Measurements from ENCODE around the gene ERBB2. TPM values are rescaled to one million over a fixed set of nuclear protein-coding genes. Genes with fewer than 3 reads are reported as not detected.

The ERBB2 gene
- total and polyA plus RNA-seq, 2 of the 8 experiments (the other 6 are each of a cell fraction or from before 2014, with no cell fraction given) = 183 to 394 TPM

GRCh38 chr17:39722104-39722503 is 22.2 kb downstream of the ERBB2 start:
- H4K91ac ChIP-seq (replicated peaks; ENCODE audit: insufficient read length, low read length) = no peak overlapping the region
- no peak overlapping the region for H3K4me3 ChIP-seq (ENCODE audit: extremely low read depth in 1 of 4, insufficient read depth in 2 of 4, low read depth in 3 of 4, low read length in 4 of 4)
- no peak overlapping the region for H4K8ac ChIP-seq (ENCODE audit: extremely low read depth, insufficient read depth, low read length)
- H3K23me2 ChIP-seq (ENCODE audit: low read depth, low read length) = no peaks in the 10 kb centered on the region
- no peaks in the 10 kb centered on the region for H3K79me2 ChIP-seq (ENCODE audit: control insufficient read depth in 1 of 2, insufficient read depth in 2 of 2, low read length in 2 of 2)
- no peak overlapping the region for H3K18ac ChIP-seq (ENCODE audit: extremely low read depth, low read length)
- no peak overlapping the region for H2BK120ac ChIP-seq (replicated peaks; ENCODE audit: low read depth, low read length)
- H3K14ac ChIP-seq (ENCODE audit: insufficient read length) = no peak overlapping the region
- H4K5ac ChIP-seq (ENCODE audit: insufficient read length, low read depth, low read length) = no peak overlapping the region
- no peak overlapping the region for H2BK12ac ChIP-seq (ENCODE audit: low read depth, low read length)
- POLR2A ChIA-PET (ENCODE audit: partially characterized antibody) = interaction anchor here (0.8 to 1.8 kb wide), 6 partner anchors 12 to 45 kb away, joined by 3 to 6 read pairs (median 3); no protein-coding TSS in a partner anchor
- H3K79me1 ChIP-seq (ENCODE audit: low read depth, low read length) = peaks cover 2% of the 10 kb centered on the region
- no peak overlapping the region for H3K9ac ChIP-seq (replicated peaks in 1 of 4; ENCODE audit: extremely low read depth in 1 of 4, low read depth in 3 of 4, low read length in 3 of 4)
- DNase-seq (ENCODE audit: low read depth in 1 of 2, low spot score in 2 of 2) = no peak
- no peak overlapping the region for H2BK5ac ChIP-seq (ENCODE audit: low read depth, low read length)
- H2BK15ac ChIP-seq (ENCODE audit: low read length) = no peak overlapping the region
- no peak overlapping the region for H3K27ac ChIP-seq (ENCODE audit: low read depth, low read length)
- TF ChIP-seq KDM1A (IDR thresholded peaks at IDR 0.05; ENCODE audit: borderline replicate concordance, low read length) = peak; percentile 73
- no peak for TF ChIP-seq CHD2 (IDR thresholded peaks at IDR 0.05; ENCODE audit: low read length)
- no peak overlapping the region for H3K4me2 ChIP-seq (ENCODE audit: insufficient read depth in 1 of 2, low read depth in 2 of 2, low read length in 2 of 2)
- no peaks in the 10 kb centered on the region for H3K9me3 ChIP-seq (ENCODE audit: insufficient read depth in 2 of 2, low read depth in 1 of 2, low read length in 1 of 2)
- H3K23ac ChIP-seq (ENCODE audit: insufficient read length) = no peak overlapping the region
- no peak for FAIRE-seq
- H2AFZ ChIP-seq (ENCODE audit: low read length) = no peak overlapping the region
- H3K4me1 ChIP-seq (replicated peaks in 1 of 4; ENCODE audit: control insufficient read depth in 3 of 4, insufficient read depth in 4 of 4, low read length in 3 of 4) = peaks cover 0 to 7% (median 4%) of the 10 kb centered on the region in 4 experiments; a peak in 6 of 7 replicates
- 91% methylated on average over 4 of the region's 6 CpGs; no CpG with 5 or more reads in 1 of the 2 experiments for WGBS, 2 experiments (ENCODE audit: extremely low coverage in 1 of 2, insufficient coverage in 1 of 2, insufficient read length in 1 of 2, insufficient replicate concordance in 2 of 2, low coverage in 1 of 2, low lambda C conversion rate in 2 of 2, missing lambda C conversion rate in 1 of 2)
- no peak overlapping the region for H3K56ac ChIP-seq (replicated peaks; ENCODE audit: insufficient read length, low read depth, low read length)
- no peaks in the 10 kb centered on the region for H3K27me3 ChIP-seq (replicated peaks in 1 of 4; ENCODE audit: control insufficient read depth in 3 of 4, extremely low read depth in 1 of 4, insufficient read depth in 3 of 4, low read length in 3 of 4)
- CTCF ChIA-PET (ENCODE audit: partially characterized antibody) = interaction anchor here (0.6 to 1.2 kb wide), 4 partner anchors 9 to 100 kb away, joined by 3 read pairs; no protein-coding TSS in a partner anchor
- H2AK5ac ChIP-seq (ENCODE audit: low read depth, low read length) = no peak overlapping the region
- H2BK20ac ChIP-seq (ENCODE audit: low read length) = no peak overlapping the region
- peaks cover 34 to 79% (median 57%) of the 10 kb centered on the region in 4 experiments for H3K36me3 ChIP-seq (ENCODE audit: control insufficient read depth in 2 of 4, insufficient read depth in 4 of 4, low read length in 3 of 4)
- H4K20me1 ChIP-seq (replicated peaks in 1 of 2; ENCODE audit: control insufficient read depth in 1 of 2, insufficient read depth in 2 of 2, low read length in 2 of 2) = peaks cover 7 to 18% of the 10 kb centered on the region in 2 experiments
- H3K4ac ChIP-seq (replicated peaks; ENCODE audit: insufficient read length, low read depth, low read length) = no peak overlapping the region
